ENCODE results near the gene PIK3CA. TPM values are rescaled to one million over a fixed set of nuclear protein-coding genes. Genes with fewer than 3 reads are reported as not detected.
A peak's percentile ranks its signal among the peaks of the same experiment; 100 is the strongest.

PIK3CA gene
- total and polyA plus RNA-seq, 4 donors = 4.5 to 42.9 (median 16.0) TPM

- no peak for TF ChIP-seq CTCF (IDR thresholded peaks at IDR 0.05; ENCODE audit: control extremely low read depth, extremely low read depth)
- DNase-seq = peak; percentile 56 to 66 (median 62)
- Histone ChIP-seq H3K27ac (ENCODE audit: low read depth in 1 of 2, low read length in 1 of 2) (peak overlapping the region; percentile 97 to 99), H3K4me3 (peak overlapping the region; percentile 92), H3K36me3 (ENCODE audit: control insufficient read depth in 4 of 4, insufficient read depth in 4 of 4, low read length in 4 of 4) (peaks cover 0 to 3% (median 0%) of the 10 kb centered on the region in 4 donors), H3K4me1 (ENCODE audit: control insufficient read depth in 5 of 5, insufficient read depth in 5 of 5, low read length in 5 of 5) (peaks cover 0 to 20% (median 7%) of the 10 kb centered on the region in 5 donors), H3K9ac (ENCODE audit: insufficient read depth in 1 of 2, low read length in 2 of 2) (peak overlapping the region; percentile 69 to 84), H3K27me3 (ENCODE audit: control insufficient read depth in 3 of 3, insufficient read depth in 3 of 3, low read length in 2 of 3) (no peaks in the 10 kb centered on the region), H3K9me3 (ENCODE audit: control insufficient read depth in 4 of 4, insufficient read depth in 3 of 4, low read length in 3 of 4) (no peaks in the 10 kb centered on the region)
- WGBS, 2 donors = 0% methylated on average over 44 to 70 of the region's 70 CpGs
- peak; percentile 32 for ATAC-seq (ENCODE audit: insufficient read depth, low FRiP score)
Observed at GRCh38 chr3:179148616-179149405, 654 bp downstream of the PIK3CA start.

GRCh38 chr3:179149406-179149867 is 1.3 kb downstream of the PIK3CA start:
- H3K27me3 ChIP-seq (ENCODE audit: control insufficient read depth in 3 of 3, insufficient read depth in 3 of 3, low read length in 2 of 3) = no peaks in the 10 kb centered on the region
- DNase-seq = peak; percentile 14 to 59 (median 53)
- TF ChIP-seq CTCF (IDR thresholded peaks at IDR 0.05; ENCODE audit: control extremely low read depth, extremely low read depth) = no peak
- peaks cover 0 to 2% (median 0%) of the 10 kb centered on the region in 4 donors for H3K9me3 ChIP-seq (ENCODE audit: control insufficient read depth in 4 of 4, insufficient read depth in 3 of 4, low read length in 3 of 4)
- peaks cover 0 to 3% (median 0%) of the 10 kb centered on the region in 4 donors for H3K36me3 ChIP-seq (ENCODE audit: control insufficient read depth in 4 of 4, insufficient read depth in 4 of 4, low read length in 4 of 4)
- WGBS, 2 donors = 1 to 2% methylated on average over 9 of the region's 9 CpGs
- H3K27ac ChIP-seq (ENCODE audit: low read depth in 1 of 2, low read length in 1 of 2) = peak overlapping the region; percentile 97 to 99
- H3K4me1 ChIP-seq (ENCODE audit: control insufficient read depth in 5 of 5, insufficient read depth in 5 of 5, low read length in 5 of 5) = peaks cover 0 to 20% (median 7%) of the 10 kb centered on the region in 5 donors
- H3K4me3 ChIP-seq = peak overlapping the region; percentile 92
- peak overlapping the region; percentile 69 to 84 for H3K9ac ChIP-seq (ENCODE audit: insufficient read depth in 1 of 2, low read length in 2 of 2)
- no peak for ATAC-seq (ENCODE audit: insufficient read depth, low FRiP score)

- peaks cover 0 to 3% (median 0%) of the 10 kb centered on the region in 4 donors for H3K36me3 ChIP-seq (ENCODE audit: control insufficient read depth in 4 of 4, insufficient read depth in 4 of 4, low read length in 4 of 4)
- peak overlapping the region in 1 of 2 donors; percentile 97 for H3K27ac ChIP-seq (ENCODE audit: low read depth in 1 of 2, low read length in 1 of 2)
- 29 to 48% methylated on average over 4 of the region's 4 CpGs for WGBS, 2 donors
- no peak for ATAC-seq (ENCODE audit: insufficient read depth, low FRiP score)
- peak overlapping the region; percentile 69 to 84 for H3K9ac ChIP-seq (ENCODE audit: insufficient read depth in 1 of 2, low read length in 2 of 2)
- no peak overlapping the region for H3K4me3 ChIP-seq
- H3K9me3 ChIP-seq (ENCODE audit: control insufficient read depth in 4 of 4, insufficient read depth in 3 of 4, low read length in 3 of 4) = peaks cover 0 to 2% (median 0%) of the 10 kb centered on the region in 4 donors
- peaks cover 0 to 20% (median 7%) of the 10 kb centered on the region in 5 donors for H3K4me1 ChIP-seq (ENCODE audit: control insufficient read depth in 5 of 5, insufficient read depth in 5 of 5, low read length in 5 of 5)
- no peak for TF ChIP-seq CTCF (IDR thresholded peaks at IDR 0.05; ENCODE audit: control extremely low read depth, extremely low read depth)
- peak in 1 of 3 donors; percentile 16 for DNase-seq
- H3K27me3 ChIP-seq (ENCODE audit: control insufficient read depth in 3 of 3, insufficient read depth in 3 of 3, low read length in 2 of 3) = no peaks in the 10 kb centered on the region
Observed at GRCh38 chr3:179149951-179150350, 1.8 kb downstream of the PIK3CA start.

All from lung (tissue), 12 donors.